Activated B cell treated with CpG ODN at 0.5 μM for 24 hours (primary cell): Measurements from ENCODE around the gene NMUR1. TPM values are rescaled to one million over a fixed set of nuclear protein-coding genes. Genes with fewer than 3 reads are reported as not detected.

ENCODE experiments used
- ATAC-seq: fragments of 200-7000 bp; cut with Tn5 transposase; one replicate; pipeline ENCODE4 v1.10.0; 2021; ENCODE audit warnings: low read depth, mild to moderate bottlenecking, moderate library complexity
- CTCF ChIA-PET: fragments of 350-600 bp; sonication (Branson Sonifier 250); formaldehyde crosslinking; loops from one replicate; lab custom pipeline; 2021; ENCODE audit warnings: antibody characterized with exemption; lab: Charles Lee
- POLR2A ChIA-PET: fragments of 350-600 bp; sonication (Branson Sonifier 250); formaldehyde crosslinking; loops from one replicate; lab custom pipeline; 2021; ENCODE audit warnings: antibody characterized with exemption; lab: Charles Lee
- DNase-seq: peaks from one replicate; pipeline ENCODE4 v3.0.0; 2022
- H3K27ac Mint-ChIP-seq: one replicate; pipeline ENCODE4 v1.8.0; 2020; ENCODE audit warnings: mixed read lengths
- H3K27me3 Mint-ChIP-seq: one replicate; pipeline ENCODE4 v1.8.0; 2021; ENCODE audit warnings: mixed read lengths
- H3K36me3 Mint-ChIP-seq: one replicate; pipeline ENCODE4 v1.8.0; 2021; ENCODE audit warnings: low read depth, mixed read lengths
- H3K4me1 Mint-ChIP-seq: one replicate; pipeline ENCODE4 v1.8.0; 2021; ENCODE audit warnings: mixed read lengths
- H3K4me3 Mint-ChIP-seq: one replicate; pipeline ENCODE4 v1.8.0; 2020; ENCODE audit warnings: mild to moderate bottlenecking, mixed read lengths
- H3K9me3 Mint-ChIP-seq: one replicate; pipeline ENCODE4 v1.8.0; 2020; ENCODE audit warnings: mixed read lengths
- CTCF ChIP-seq: fragments of 200-600 bp; IDR thresholded peaks from one replicate; pipeline ENCODE4 v1.8.0; 2022; ENCODE audit warnings: antibody characterized with exemption, mild to moderate bottlenecking
- intact Hi-C: fragments of 100-400 bp; cut with micrococcal nuclease; formaldehyde crosslinking; loops from one replicate; pipeline ENCODE4 v1.15.1; 2024
- total RNA-seq: library from RNA; stranded (reverse); gene quantifications from 2 replicates; pipeline ENCODE4 v1.2.3, GENCODE V29; 2022

NMUR1 gene
- total RNA-seq, 1 donor from 2014 or later = not detected

- POLR2A ChIA-PET = interaction anchor here (0.7 kb wide), 2 partner anchors 65 to 1308 kb away, joined by 4 to 7 read pairs; no protein-coding TSS in a partner anchor
- DNase-seq = no peak
- H3K27ac Mint-ChIP-seq = no peak overlapping the region
Observed at GRCh38 chr2:231527091-231527395, 3.2 kb downstream of the NMUR1 start.

GRCh38 chr2:231526341-231527090 lies 3.7 kb downstream of the NMUR1 start:
- no peak for TF ChIP-seq CTCF
- no peak overlapping the region for H3K27ac Mint-ChIP-seq
- no peak overlapping the region for H3K4me3 Mint-ChIP-seq
- no peak for DNase-seq
- ChIA-PET CTCF (interaction anchor here (0.7 to 1.5 kb wide), 4 partner anchors 9 to 299 kb away, joined by 3 to 4 read pairs (median 3); no protein-coding TSS in a partner anchor), POLR2A (interaction anchor here (0.7 kb wide), 2 partner anchors 33 to 64 kb away, joined by 3 to 7 read pairs; no protein-coding TSS in a partner anchor)
- no peaks in the 10 kb centered on the region for H3K36me3 Mint-ChIP-seq
- no peak for ATAC-seq
- peaks cover 19% of the 10 kb centered on the region for H3K4me1 Mint-ChIP-seq
- intact Hi-C loops = no loop called here
- peaks cover 27% of the 10 kb centered on the region for H3K27me3 Mint-ChIP-seq
- no peaks in the 10 kb centered on the region for H3K9me3 Mint-ChIP-seq

More at GRCh38 chr2:231527091-231527395, 3.2 kb downstream of the NMUR1 start:
- ATAC-seq = no peak
- H3K4me1 Mint-ChIP-seq = peaks cover 19% of the 10 kb centered on the region
- H3K9me3 Mint-ChIP-seq = no peaks in the 10 kb centered on the region
- H3K27me3 Mint-ChIP-seq = peaks cover 27% of the 10 kb centered on the region
- intact Hi-C loops = no loop called here
- no peak overlapping the region for H3K4me3 Mint-ChIP-seq
- CTCF ChIA-PET = interaction anchor here (0.7 to 1.5 kb wide), 4 partner anchors 9 to 299 kb away, joined by 3 to 4 read pairs (median 3); no protein-coding TSS in a partner anchor
- H3K36me3 Mint-ChIP-seq = no peaks in the 10 kb centered on the region
- TF ChIP-seq CTCF = no peak

GRCh38 chr2:231525248-231526163 lies 4.7 kb downstream of the NMUR1 start:
- CTCF ChIA-PET = interaction anchor here (0.6 to 1.5 kb wide), 4 partner anchors 8 to 298 kb away, joined by 3 to 4 read pairs (median 3); no protein-coding TSS in a partner anchor
- H3K4me3 Mint-ChIP-seq = no peak overlapping the region

GRCh38 chr2:231524477-231525247 lies 5.6 kb downstream of the NMUR1 start:
- TF ChIP-seq CTCF = no peak
- no peak overlapping the region for H3K4me3 Mint-ChIP-seq
- DNase-seq (no peak), ATAC-seq (no peak)
- intact Hi-C loops = no loop called here
- CTCF ChIA-PET = no interaction called here
- peaks cover 20% of the 10 kb centered on the region for H3K27me3 Mint-ChIP-seq
- POLR2A ChIA-PET = interaction anchor here (0.7 kb wide), 1 partner anchor 148 kb away, joined by 3 read pairs; no protein-coding TSS in a partner anchor
- no peaks in the 10 kb centered on the region for H3K9me3 Mint-ChIP-seq
- H3K36me3 Mint-ChIP-seq = no peaks in the 10 kb centered on the region
- no peak overlapping the region for H3K27ac Mint-ChIP-seq
- H3K4me1 Mint-ChIP-seq = peaks cover 10% of the 10 kb centered on the region

More at GRCh38 chr2:231525248-231526163, 4.7 kb downstream of the NMUR1 start:
- Mint-ChIP-seq H3K4me1 (peaks cover 12% of the 10 kb centered on the region), H3K27ac (no peak overlapping the region), H3K9me3 (no peaks in the 10 kb centered on the region), H3K36me3 (no peaks in the 10 kb centered on the region), H3K27me3 (peaks cover 21% of the 10 kb centered on the region)
- intact Hi-C loops = no loop called here
- POLR2A ChIA-PET = interaction anchor here (0.7 kb wide), 1 partner anchor 32 kb away, joined by 3 read pairs; no protein-coding TSS in a partner anchor
- no peak for ATAC-seq
- no peak for TF ChIP-seq CTCF
- no peak for DNase-seq
